KMS-11 (cell line): ENCODE data around the gene ARID1B.

ENCODE experiments used
- H2AFZ ChIP-seq: fragments of 200-600 bp; sonication (generic); 2 replicates; pipeline ENCODE4 v1.6.1; 2016; ENCODE audit warnings: antibody characterized with exemption, mixed run types, low read depth
- H3K27ac ChIP-seq: fragments of 200-600 bp; sonication (generic); 2 replicates; pipeline ENCODE4 v1.6.1; 2016; ENCODE audit warnings: mild to moderate bottlenecking, mixed run types
- H3K27me3 ChIP-seq: fragments of 200-600 bp; sonication (generic); 2 replicates; pipeline ENCODE4 v1.6.1; 2017; ENCODE audit warnings: mild to moderate bottlenecking, low read depth, mixed run types, moderate library complexity; ENCODE audit not compliant: insufficient read depth
- H3K36me3 ChIP-seq: fragments of 200-600 bp; sonication (generic); 2 replicates; pipeline ENCODE4 v1.6.1; 2017; ENCODE audit warnings: mild to moderate bottlenecking, mixed run types; ENCODE audit not compliant: insufficient read depth
- H3K4me1 ChIP-seq: fragments of 200-600 bp; sonication (generic); 2 replicates; pipeline ENCODE4 v1.6.1; 2016; ENCODE audit warnings: mild to moderate bottlenecking, low read depth, mixed run types; ENCODE audit not compliant: poor library complexity, severe bottlenecking
- H3K4me2 ChIP-seq: fragments of 200-600 bp; sonication (generic); 2 replicates; pipeline ENCODE4 v1.7.0; 2016; ENCODE audit warnings: mild to moderate bottlenecking, mixed run types
- H3K4me3 ChIP-seq: fragments of 200-600 bp; sonication (generic); IDR thresholded peaks from 2 replicates; pipeline ENCODE4 v1.6.1; 2017; ENCODE audit warnings: low read depth, low read length, mixed read lengths; ENCODE audit not compliant: insufficient read depth
- H3K79me2 ChIP-seq: fragments of 200-600 bp; sonication (generic); 2 replicates; pipeline ENCODE4 v1.6.1; 2016; ENCODE audit warnings: low read depth, mixed run types; ENCODE audit not compliant: insufficient read depth
- H3K9ac ChIP-seq: fragments of 200-600 bp; sonication (generic); 2 replicates; pipeline ENCODE4 v1.6.1; 2016; ENCODE audit warnings: mild to moderate bottlenecking, mixed run types
- H4K20me1 ChIP-seq: fragments of 200-600 bp; sonication (generic); 2 replicates; pipeline ENCODE4 v1.6.1; 2016; ENCODE audit warnings: mild to moderate bottlenecking, mixed run types; ENCODE audit not compliant: insufficient read depth
- CTCF ChIP-seq: fragments of 200-600 bp; sonication (generic); conservative IDR thresholded peaks from 2 replicates; pipeline ENCODE4 v1.6.1; 2017; ENCODE audit warnings: low read depth, mild to moderate bottlenecking, antibody characterized with exemption, low read length, moderate library complexity, mixed read lengths

ARID1B gene

DNA sequence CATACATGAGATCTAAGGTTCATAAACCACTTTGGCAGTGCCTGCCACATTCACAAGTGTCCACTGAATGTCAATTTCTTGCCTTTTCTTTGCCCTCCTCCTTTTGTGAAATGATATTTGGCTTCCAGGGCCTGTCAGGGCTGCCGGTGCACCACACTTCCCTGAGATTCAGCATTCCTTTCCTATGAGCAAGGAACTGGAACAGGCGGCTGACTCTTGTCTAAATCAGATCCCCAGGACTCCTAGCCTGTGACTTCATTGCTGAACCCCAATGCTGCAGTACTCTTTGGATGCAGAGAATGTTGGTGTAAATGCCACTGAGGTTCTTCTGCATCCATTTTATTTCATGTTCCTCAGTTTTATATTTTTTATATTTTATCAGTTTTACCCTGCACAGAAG is 172.2 kb downstream of the ARID1B start:
- no peaks in the 10 kb centered on the region for H3K36me3 ChIP-seq
- peaks cover 62% of the 10 kb centered on the region for H3K79me2 ChIP-seq
- TF ChIP-seq CTCF: no peak

DNA sequence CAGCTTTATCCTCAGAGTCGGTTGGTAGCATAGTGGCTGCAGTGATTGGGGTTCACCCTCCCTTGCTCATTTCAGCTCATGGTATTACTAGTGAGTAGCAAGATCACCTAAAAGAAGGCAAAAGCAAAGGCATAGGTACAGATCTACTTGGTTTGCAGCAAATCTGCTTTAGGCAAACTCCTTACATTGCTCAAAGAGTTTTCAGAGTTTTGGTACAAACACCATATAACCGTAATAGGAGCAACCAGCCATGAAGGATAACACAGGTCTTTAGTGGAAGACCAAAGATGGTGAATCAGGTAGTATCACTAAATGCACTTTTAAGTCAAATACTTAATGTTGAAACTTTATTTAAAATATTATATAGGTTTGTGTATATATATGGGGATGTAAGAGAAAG is 172.9 kb downstream of the ARID1B start:
- H3K9ac ChIP-seq: no peak overlapping the region
- H4K20me1 ChIP-seq: peaks cover 18% of the 10 kb centered on the region; the same call in 1 of the 2 replicates
- no peaks in the 10 kb centered on the region for H3K27me3 ChIP-seq
- no peak for TF ChIP-seq CTCF
- no peak overlapping the region for H3K27ac ChIP-seq
- H3K79me2 ChIP-seq: peaks cover 65% of the 10 kb centered on the region
- no peaks in the 10 kb centered on the region for H3K4me1 ChIP-seq
- H3K4me3 ChIP-seq: no peak overlapping the region
- no peaks in the 10 kb centered on the region for H3K36me3 ChIP-seq
- no peak overlapping the region for H2AFZ ChIP-seq
- H3K4me2 ChIP-seq: no peak overlapping the region

More for the DNA sequence above, 172.2 kb downstream of the ARID1B start:
- no peak overlapping the region for H3K9ac ChIP-seq
- peaks cover 12% of the 10 kb centered on the region; the same call in 1 of the 2 replicates for H4K20me1 ChIP-seq
- H3K27me3 ChIP-seq: no peaks in the 10 kb centered on the region
- H3K4me2 ChIP-seq: no peak overlapping the region
- no peaks in the 10 kb centered on the region for H3K4me1 ChIP-seq
- H2AFZ ChIP-seq: no peak overlapping the region
- H3K27ac ChIP-seq: no peak overlapping the region
- H3K4me3 ChIP-seq: no peak overlapping the region

- Histone ChIP-seq H3K4me2 (no peak overlapping the region), H3K4me3 (no peak overlapping the region), H4K20me1 (peaks cover 18% of the 10 kb centered on the region; the same call in 1 of the 2 replicates), H3K27me3 (no peaks in the 10 kb centered on the region), H3K36me3 (no peaks in the 10 kb centered on the region), H3K79me2 (peaks cover 67% of the 10 kb centered on the region), H3K27ac (no peak overlapping the region), H3K4me1 (no peaks in the 10 kb centered on the region), H3K9ac (no peak overlapping the region), H2AFZ (no peak overlapping the region)
- no peak for TF ChIP-seq CTCF
Observed at GRCh38 chr6:156950531-156950930, 173.4 kb downstream of the ARID1B start.

DNA sequence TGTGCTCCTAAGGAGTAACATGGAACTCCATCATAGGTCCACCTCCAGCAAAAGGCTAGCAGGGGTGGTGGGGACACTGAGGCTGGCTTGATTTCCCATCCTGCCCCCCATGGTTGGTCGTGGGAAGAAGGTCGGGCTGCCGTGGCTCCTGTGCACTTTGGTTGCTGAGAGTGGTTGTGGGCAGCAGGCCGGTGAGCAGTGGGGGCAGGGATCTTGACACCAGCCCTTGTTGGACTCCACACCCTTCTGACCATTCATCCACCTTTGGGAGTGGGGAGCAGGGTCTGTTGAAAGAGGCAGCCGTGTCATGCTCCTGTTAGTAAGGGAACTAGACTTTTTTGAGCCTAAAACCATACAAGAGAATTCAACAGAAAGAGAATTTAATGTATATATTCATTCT is 175.2 kb downstream of the ARID1B start:
- no peak overlapping the region for H3K27ac ChIP-seq
- peaks cover 18% of the 10 kb centered on the region; the same call in 1 of the 2 replicates for H4K20me1 ChIP-seq
- H3K36me3 ChIP-seq: no peaks in the 10 kb centered on the region
- H3K79me2 ChIP-seq: peaks cover 72% of the 10 kb centered on the region
- H3K4me3 ChIP-seq: no peak overlapping the region
- no peak overlapping the region for H3K9ac ChIP-seq
- H3K27me3 ChIP-seq: no peaks in the 10 kb centered on the region
- H3K4me1 ChIP-seq: no peaks in the 10 kb centered on the region
- no peak overlapping the region for H2AFZ ChIP-seq
- H3K4me2 ChIP-seq: no peak overlapping the region
- no peak for TF ChIP-seq CTCF
